Nephron progenitor cell (in vitro differentiated cells): ENCODE results near the gene PSME2.
A peak's percentile ranks its signal among the peaks of the same experiment; 100 is the strongest.

ENCODE experiments used
- DNase-seq: peaks from one replicate; pipeline ENCODE4 v3.0.0; 2021
- H3K27ac Mint-ChIP-seq: 2 replicates; pipeline ENCODE4 v1.8.0; 2021; ENCODE audit warnings: mild to moderate bottlenecking, moderate library complexity, mixed read lengths
- H3K27me3 Mint-ChIP-seq: 2 replicates; pipeline ENCODE4 v1.8.0; 2021; ENCODE audit warnings: mild to moderate bottlenecking, low read depth, mixed read lengths; ENCODE audit not compliant: poor library complexity
- H3K36me3 Mint-ChIP-seq: 2 replicates; pipeline ENCODE4 v1.8.0; 2021; ENCODE audit warnings: low read depth, mixed read lengths
- H3K4me1 Mint-ChIP-seq: 2 replicates; pipeline ENCODE4 v1.8.0; 2021; ENCODE audit warnings: mixed read lengths
- H3K4me3 Mint-ChIP-seq: 2 replicates; pipeline ENCODE4 v1.8.0; 2021; ENCODE audit warnings: mild to moderate bottlenecking, moderate library complexity, mixed read lengths
- H3K9me3 Mint-ChIP-seq: 2 replicates; pipeline ENCODE4 v1.8.0; 2021; ENCODE audit warnings: mild to moderate bottlenecking, moderate library complexity, mixed read lengths
- CTCF ChIP-seq: fragments of 200-600 bp; sonication (generic); IDR thresholded peaks from 2 replicates; pipeline ENCODE4 v1.5.0; 2021; ENCODE audit warnings: antibody characterized with exemption

Gene PSME2

GRCh38 chr14:24160850-24161804 lies 14.7 kb upstream of the PSME2 start, which contains the start of gene IRF9:
Gene IRF9, plus strand, starts transcription at chr14:24161265. Its CDS starts 880 bp downstream, at chr14:24162145.
- Mint-ChIP-seq H3K9me3 (no peaks in the 10 kb centered on the region), H3K36me3 (peaks cover 45% of the 10 kb centered on the region), H3K27ac (peak within 1 kb of the TSS; percentile 99), H3K4me3 (peak within 1 kb of the TSS; percentile 91), H3K4me1 (peaks cover 30% of the 10 kb centered on the region), H3K27me3 (no peaks in the 10 kb centered on the region)
- peak; percentile 90 for TF ChIP-seq CTCF
- DNase-seq: peak; percentile 99

- H3K36me3 Mint-ChIP-seq: peaks cover 45% of the 10 kb centered on the region
- H3K9me3 Mint-ChIP-seq: no peaks in the 10 kb centered on the region
- H3K27ac Mint-ChIP-seq: no peak overlapping the region
- no peak for DNase-seq
- H3K4me1 Mint-ChIP-seq: peaks cover 30% of the 10 kb centered on the region
- H3K4me3 Mint-ChIP-seq: no peak overlapping the region
- no peak for TF ChIP-seq CTCF
- no peaks in the 10 kb centered on the region for H3K27me3 Mint-ChIP-seq
Measured at GRCh38 chr14:24160499-24160849, 14.1 kb upstream of the PSME2 start.

GRCh38 chr14:24159777-24160498 lies 13.5 kb upstream of the PSME2 start:
- H3K4me1 Mint-ChIP-seq: peaks cover 30% of the 10 kb centered on the region
- no peaks in the 10 kb centered on the region for H3K27me3 Mint-ChIP-seq
- TF ChIP-seq CTCF: no peak
- no peaks in the 10 kb centered on the region for H3K9me3 Mint-ChIP-seq
- no peak overlapping the region for H3K27ac Mint-ChIP-seq
- H3K4me3 Mint-ChIP-seq: no peak overlapping the region
- DNase-seq: no peak
- H3K36me3 Mint-ChIP-seq: peaks cover 42% of the 10 kb centered on the region

- Mint-ChIP-seq H3K4me1 (peaks cover 21% of the 10 kb centered on the region), H3K36me3 (peaks cover 48% of the 10 kb centered on the region), H3K27me3 (no peaks in the 10 kb centered on the region), H3K4me3 (no peak overlapping the region), H3K27ac (peak overlapping the region; percentile 39), H3K9me3 (no peaks in the 10 kb centered on the region)
- TF ChIP-seq CTCF: no peak
- DNase-seq: no peak
Measured at GRCh38 chr14:24157331-24157730, 10.9 kb upstream of the PSME2 start.

GRCh38 chr14:24156840-24157239 lies 10.4 kb upstream of the PSME2 start:
- no peak overlapping the region for H3K4me3 Mint-ChIP-seq
- H3K9me3 Mint-ChIP-seq: no peaks in the 10 kb centered on the region
- H3K36me3 Mint-ChIP-seq: peaks cover 49% of the 10 kb centered on the region
- peaks cover 16% of the 10 kb centered on the region for H3K4me1 Mint-ChIP-seq
- peak overlapping the region; percentile 36 for H3K27ac Mint-ChIP-seq
- DNase-seq: no peak
- H3K27me3 Mint-ChIP-seq: no peaks in the 10 kb centered on the region
- TF ChIP-seq CTCF: no peak
